ENCODE results near the gene SMIM44.
"Not testable (repeated sequence)": the region's sequence is repeated elsewhere in the genome, so short reads cannot be mapped to it uniquely, and the experiment has no call there.

SMIM44 gene

GRCh38 chr19:3518659-3519058 lies 35.4 kb upstream of the SMIM44 start:
- H3K4me3 ChIP-seq, result no peak overlapping the region
- H3K27ac ChIP-seq, result no peak overlapping the region

- Histone ChIP-seq H3K27ac (no peak overlapping the region), H3K4me3 (no peak overlapping the region)
These were observed 35.0 kb upstream of the SMIM44 start for GRCh38 chr19:3518255-3518654.

- no peak overlapping the region for H3K27ac ChIP-seq
These were observed 34.4 kb upstream of the SMIM44 start for GRCh38 chr19:3517638-3518037.

GRCh38 chr19:3516675-3517207 lies 33.5 kb upstream of the SMIM44 start:
- H3K27ac ChIP-seq, result no peak overlapping the region
- no peak overlapping the region for H3K4me3 ChIP-seq

More at GRCh38 chr19:3517638-3518037, 34.4 kb upstream of the SMIM44 start:
- no peak overlapping the region for H3K4me3 ChIP-seq

- peak overlapping the region in 1 of 21 experiments; percentile 19 for H3K27ac ChIP-seq
- H3K4me3 ChIP-seq, result no peak overlapping the region
These were observed 32.7 kb upstream of the SMIM44 start for GRCh38 chr19:3515891-3516422.

GRCh38 chr19:3514930-3515329 lies 31.7 kb upstream of the SMIM44 start:
- no peak overlapping the region for H3K4me3 ChIP-seq
- H3K27ac ChIP-seq, result no peak overlapping the region

- Histone ChIP-seq H3K4me3 (no peak overlapping the region), H3K27ac (no peak overlapping the region)
These were observed 30.2 kb upstream of the SMIM44 start for GRCh38 chr19:3513229-3514140.

- H3K27ac ChIP-seq, result no peak overlapping the region
These were observed 29.5 kb upstream of the SMIM44 start for GRCh38 chr19:3512562-3513228.

GRCh38 chr19:3511506-3512251 lies 28.4 kb upstream of the SMIM44 start:
- Histone ChIP-seq H3K4me3 (no peak overlapping the region), H3K27ac (no peak overlapping the region)

More at GRCh38 chr19:3512562-3513228, 29.5 kb upstream of the SMIM44 start:
- no peak overlapping the region for H3K4me3 ChIP-seq

GRCh38 chr19:3510727-3511126 lies 27.5 kb upstream of the SMIM44 start:
- no peak overlapping the region for H3K4me3 ChIP-seq
- H3K27ac ChIP-seq, result no peak overlapping the region

- H3K27ac ChIP-seq, result peak overlapping the region in 1 of 21 experiments; percentile 48
- no peak overlapping the region for H3K4me3 ChIP-seq
These were observed 26.3 kb upstream of the SMIM44 start for GRCh38 chr19:3509566-3509989.

GRCh38 chr19:3508771-3509535 lies 25.7 kb upstream of the SMIM44 start:
- H3K27ac ChIP-seq, result peak overlapping the region in 3 of 21 experiments; percentile 28 to 54 (median 48)
- no peak overlapping the region for H3K4me3 ChIP-seq

- H3K4me3 ChIP-seq, result not testable (repeated sequence)
- H3K27ac ChIP-seq, result peak overlapping the region in 3 of 21 experiments; percentile 28 to 98 (median 48)
These were observed 24.9 kb upstream of the SMIM44 start for GRCh38 chr19:3508121-3508661.

- peak overlapping the region; percentile 78 to 100 (median 99) for H3K4me3 ChIP-seq
These were observed 24.3 kb upstream of the SMIM44 start for GRCh38 chr19:3507371-3508120.

GRCh38 chr19:3506384-3507340 lies 23.4 kb upstream of the SMIM44 start:
- Histone ChIP-seq H3K4me3 (peak overlapping the region; percentile 78 to 100 (median 99)), H3K27ac (peak overlapping the region; percentile 84 to 99 (median 96))

More at GRCh38 chr19:3507371-3508120, 24.3 kb upstream of the SMIM44 start:
- H3K27ac ChIP-seq, result peak overlapping the region in 20 of 21 experiments; percentile 84 to 99 (median 96)

GRCh38 chr19:3505598-3506383 lies 22.6 kb upstream of the SMIM44 start, which contains the start of gene FZR1:
Gene FZR1, plus strand, starts transcription at chr19:3506311. Its CDS starts 16,679 bp downstream, at chr19:3522990.
- peak within 1 kb of the TSS; percentile 78 to 100 (median 99) for H3K4me3 ChIP-seq
- H3K27ac ChIP-seq, result peak within 1 kb of the TSS; percentile 85 to 99 (median 96)
